NCI-H1694 (cell line): Measurements from ENCODE around the gene RAD51B.

Experiments used
- DNase-seq: peaks from one replicate; lab custom pipeline; 2025; lab: John Stamatoyannopoulos, UW

The RAD51B gene

GRCh38 chr14:68526512-68527091, 707.0 kb downstream of the RAD51B start:
- DNase-seq: no peak

GRCh38 chr14:68527329-68527851, 707.8 kb downstream of the RAD51B start:
- no peak for DNase-seq

GRCh38 chr14:68528040-68528687, 708.6 kb downstream of the RAD51B start:
- no peak for DNase-seq

DNA sequence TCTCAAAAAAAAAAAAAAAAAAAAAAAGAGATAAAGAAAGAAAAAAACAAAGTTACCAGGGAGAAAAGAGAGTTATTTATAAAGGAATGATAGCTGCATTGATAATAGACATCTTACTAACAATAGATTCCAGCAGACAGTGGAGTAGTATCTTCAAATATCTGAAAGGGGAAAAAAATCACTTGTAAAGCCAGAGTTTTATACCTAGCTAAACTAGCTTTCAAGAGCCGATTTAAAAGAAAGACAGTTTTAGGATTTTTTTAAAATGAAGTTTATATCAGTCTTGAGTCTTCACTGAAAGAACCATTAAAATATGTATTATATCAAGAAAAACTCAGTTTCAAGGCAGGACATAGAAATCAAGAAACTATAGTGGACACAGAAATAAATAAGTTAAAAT, 710.9 kb downstream of the RAD51B start:
- no peak for DNase-seq

- no peak for DNase-seq
Observed at GRCh38 chr14:68532496-68532895, 712.9 kb downstream of the RAD51B start.

GRCh38 chr14:68534276-68534675, 714.7 kb downstream of the RAD51B start:
- DNase-seq: no peak

GRCh38 chr14:68535404-68536017, 715.9 kb downstream of the RAD51B start:
- no peak for DNase-seq

DNA sequence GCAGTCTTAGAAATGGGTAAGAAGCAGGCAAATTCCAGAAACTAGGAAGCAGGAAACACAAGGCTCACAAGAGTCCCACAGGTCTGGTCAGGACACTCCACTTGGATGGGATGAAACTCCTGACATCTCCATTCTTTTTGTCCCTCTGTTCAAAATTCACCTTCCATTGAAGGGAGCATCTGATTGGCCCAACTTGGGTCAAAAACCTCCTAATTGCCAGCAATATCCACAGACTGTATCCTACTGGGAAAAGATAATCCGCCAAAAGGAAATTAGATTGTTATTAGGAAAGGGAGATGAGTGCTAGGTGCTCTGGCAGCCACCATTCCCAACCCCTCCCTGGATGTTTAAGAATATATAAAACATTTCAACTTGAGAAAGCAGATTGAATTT, 716.4 kb downstream of the RAD51B start:
- no peak for DNase-seq

- no peak for DNase-seq
Observed at GRCh38 chr14:68538639-68539038, 719.1 kb downstream of the RAD51B start.

GRCh38 chr14:68539241-68539737, 719.7 kb downstream of the RAD51B start:
- DNase-seq: no peak

- no peak for DNase-seq
Observed at GRCh38 chr14:68539789-68540188, 720.2 kb downstream of the RAD51B start.

GRCh38 chr14:68541178-68541896, 721.8 kb downstream of the RAD51B start:
- DNase-seq: no peak

DNA sequence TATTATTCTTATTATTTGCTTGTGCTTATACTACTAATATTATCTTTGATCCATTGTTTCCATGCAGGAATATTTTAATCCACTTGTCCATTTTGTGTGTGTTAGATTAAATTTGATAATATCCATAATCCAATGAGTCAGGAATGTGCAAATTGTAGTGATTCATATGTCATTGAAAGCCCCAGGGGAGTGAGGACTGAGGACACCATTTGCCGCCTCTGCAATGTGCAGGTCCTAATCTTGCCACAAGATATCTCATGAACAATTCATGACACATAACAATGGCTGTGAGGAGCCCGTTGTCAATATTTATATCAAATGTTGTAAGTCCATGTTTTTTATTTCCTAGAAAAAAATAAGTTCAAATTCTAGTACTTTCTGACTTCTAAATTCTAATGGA, 722.8 kb downstream of the RAD51B start:
- DNase-seq: no peak

GRCh38 chr14:68543516-68543915, 723.9 kb downstream of the RAD51B start:
- DNase-seq: no peak

GRCh38 chr14:68544081-68544892, 724.7 kb downstream of the RAD51B start:
- no peak for DNase-seq

DNA sequence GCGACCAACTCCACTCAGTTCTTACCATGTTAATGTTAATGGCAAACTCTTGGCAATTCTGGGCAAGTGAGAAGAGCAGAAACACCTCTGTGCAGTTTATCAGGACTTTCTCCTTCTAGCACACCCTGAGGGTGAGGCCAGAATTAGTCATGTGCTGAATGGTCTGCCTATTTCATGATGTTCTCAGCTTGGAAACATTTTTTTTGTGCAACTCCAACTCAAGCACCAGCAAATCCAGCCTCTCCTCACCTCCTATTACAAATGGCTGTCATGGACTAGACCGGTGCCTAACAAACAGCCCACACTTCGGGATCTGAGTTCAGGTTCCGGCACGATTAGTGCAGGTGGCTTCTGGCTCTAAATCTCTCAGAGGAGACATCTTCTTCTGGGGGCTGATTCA, 727.3 kb downstream of the RAD51B start:
- no peak for DNase-seq

GRCh38 chr14:68547305-68548193, 728.0 kb downstream of the RAD51B start:
- DNase-seq: no peak

- DNase-seq: no peak
Observed at GRCh38 chr14:68548194-68549076, 728.9 kb downstream of the RAD51B start.

DNA sequence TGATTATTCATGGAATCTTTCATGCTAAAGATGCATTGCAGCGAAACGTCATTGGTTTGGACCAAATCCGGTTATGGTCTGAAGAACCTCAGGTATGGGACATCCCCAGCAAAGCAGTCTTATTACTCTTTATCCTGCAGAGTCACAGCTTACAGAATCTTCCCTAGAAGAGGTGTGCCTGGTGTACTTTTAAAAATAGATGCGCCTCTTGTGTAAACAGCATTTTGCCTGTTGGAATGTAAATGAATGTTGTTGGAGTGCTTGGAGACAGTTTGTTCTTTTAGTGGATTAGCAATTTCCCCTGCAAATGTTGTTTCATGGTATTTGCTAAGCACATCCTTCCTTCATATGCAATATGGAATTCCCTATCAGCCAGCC, 730.7 kb downstream of the RAD51B start:
- no peak for DNase-seq
